HG03565 (cell line): ENCODE results near the gene GRAMD2A.

Experiments
- ATAC-seq: cut with Tn5 transposase; IDR thresholded peaks from one replicate; pipeline ENCODE4 v1.9.1; 2021; ENCODE audit warnings: mild to moderate bottlenecking, moderate library complexity; ENCODE audit not compliant: unreplicated experiment

The GRAMD2A gene

DNA sequence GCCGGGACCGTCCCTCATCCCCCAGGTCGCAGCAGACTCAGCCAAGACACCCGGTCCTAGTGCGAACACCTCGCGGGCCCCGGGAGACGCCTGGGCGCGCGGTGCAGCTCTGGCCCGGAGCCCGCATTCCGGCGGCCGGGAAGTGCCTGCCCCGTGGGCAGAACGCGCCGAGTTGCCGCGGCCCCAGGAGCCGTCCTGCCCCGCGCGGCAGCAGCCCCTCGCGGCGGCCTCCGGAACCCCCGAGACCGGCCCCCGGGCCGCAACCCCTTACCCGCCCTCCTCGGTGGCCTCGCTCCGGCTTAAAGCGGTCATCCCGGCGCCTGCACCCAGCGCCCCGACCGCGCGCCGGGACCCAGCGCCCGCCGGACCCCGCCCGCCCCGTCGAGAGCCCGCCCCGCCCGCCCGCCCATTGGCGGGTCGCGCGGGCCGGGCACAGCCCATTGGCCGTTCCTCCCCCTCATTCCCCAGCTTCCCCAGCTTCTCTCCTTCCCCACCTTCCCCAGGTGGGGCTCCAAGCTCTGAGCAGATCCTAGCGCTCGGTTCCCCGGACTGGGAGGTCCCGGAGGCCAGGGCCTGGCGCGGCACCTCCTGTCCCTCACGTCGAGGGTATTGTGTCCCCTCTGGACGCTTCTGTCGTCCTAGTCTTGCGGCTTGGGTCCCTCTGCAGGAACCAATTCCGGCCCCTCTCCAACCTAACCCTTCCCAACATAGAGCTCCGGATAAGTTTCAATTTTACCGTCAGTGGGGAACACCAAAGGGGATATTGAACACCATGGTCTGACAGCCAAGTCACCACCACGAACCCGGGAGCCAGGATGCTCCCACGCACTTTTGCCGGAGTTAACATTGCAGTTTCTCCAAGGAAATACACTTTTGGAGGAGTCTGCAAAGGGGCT lies at the start of gene GRAMD2A:
Gene GRAMD2A (minus strand): TSS at position 328 of the 896 bp plus-strand sequence.
- ATAC-seq, result no peak

DNA sequence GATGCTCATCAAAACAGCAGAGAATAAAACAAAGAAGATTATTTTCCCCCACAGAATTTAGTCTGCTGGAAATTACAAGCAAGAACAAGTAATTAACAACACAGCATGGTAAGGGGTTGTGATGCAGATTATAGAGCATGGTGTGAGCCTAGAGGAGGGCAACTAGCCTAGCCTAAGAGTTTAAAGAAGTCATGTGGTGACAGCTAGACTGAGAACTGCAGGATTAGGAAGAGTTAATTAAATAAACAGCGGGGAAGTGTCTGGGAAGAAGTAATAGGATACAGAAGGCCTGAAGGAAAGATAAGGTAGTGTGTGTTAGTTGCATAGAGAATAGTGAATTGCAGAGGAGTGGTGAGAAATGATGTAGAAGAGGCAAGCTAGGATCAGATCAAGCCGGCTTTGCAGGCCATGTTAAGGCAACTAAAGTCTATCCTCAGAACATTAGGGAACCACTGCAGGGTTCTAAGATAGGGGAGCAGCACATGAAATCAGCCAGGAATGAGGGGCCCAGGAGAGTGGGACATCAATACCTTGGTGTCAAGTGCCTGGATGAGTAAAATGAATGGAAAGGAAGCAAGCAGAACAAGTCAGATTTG lies 45.3 kb upstream of the GRAMD2A start:
- no peak for ATAC-seq

DNA sequence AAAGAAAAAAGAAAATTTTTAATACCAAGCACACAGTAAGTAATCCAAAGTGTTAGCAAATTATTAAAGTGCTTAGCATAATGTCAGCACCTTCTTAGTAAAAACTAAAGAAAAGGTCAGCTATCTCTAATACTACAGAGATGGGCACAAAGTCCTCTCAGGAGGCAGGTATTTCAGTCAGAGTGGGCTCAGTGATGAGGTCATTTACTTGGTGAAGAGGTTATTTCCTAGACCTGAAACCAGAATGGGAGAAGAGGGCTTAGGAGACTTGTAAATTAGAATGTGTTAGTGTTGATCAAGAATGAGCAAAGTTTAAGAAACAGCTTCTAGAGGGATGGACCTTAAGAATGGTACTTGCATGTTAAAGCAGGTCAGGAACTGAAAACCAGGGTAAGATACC lies 42.1 kb upstream of the GRAMD2A start:
- no peak for ATAC-seq

DNA sequence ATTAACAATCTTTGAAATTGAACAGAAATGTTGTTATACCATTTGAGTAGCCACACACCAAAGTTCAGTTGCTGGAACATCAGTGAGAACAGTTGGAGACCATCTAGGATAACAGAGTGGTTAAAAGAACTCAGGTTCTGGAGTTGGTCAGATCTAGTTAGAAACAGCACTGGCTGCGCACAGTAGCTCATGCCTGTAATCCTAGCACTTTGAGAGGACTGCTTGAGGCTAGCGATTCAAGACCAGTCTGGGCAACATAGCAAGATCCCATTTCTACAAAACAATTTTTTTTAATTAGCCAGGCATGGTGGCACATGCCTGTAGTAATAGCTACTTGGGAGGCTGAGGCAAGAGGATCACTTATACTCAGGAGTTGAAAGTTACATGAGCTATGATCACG lies 41.0 kb upstream of the GRAMD2A start:
- no peak for ATAC-seq

DNA sequence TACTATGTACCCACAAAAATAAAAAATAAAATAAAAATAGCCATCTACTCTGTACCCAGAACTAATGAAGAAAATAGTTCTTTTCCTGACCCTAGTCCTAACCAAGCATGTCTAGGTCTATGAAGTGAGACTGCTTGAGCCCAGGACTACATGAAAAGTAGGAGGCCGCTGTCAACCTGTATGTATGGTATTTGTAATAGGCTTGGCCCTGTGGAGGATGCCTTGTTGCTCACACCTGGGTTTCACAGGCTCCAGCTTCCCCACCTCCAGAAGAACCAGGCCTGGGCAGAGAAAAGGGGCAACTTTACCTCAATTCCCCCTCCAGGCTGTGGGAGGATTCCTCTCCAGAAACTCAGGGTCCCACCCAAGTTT lies 40.3 kb upstream of the GRAMD2A start:
- no peak for ATAC-seq

DNA sequence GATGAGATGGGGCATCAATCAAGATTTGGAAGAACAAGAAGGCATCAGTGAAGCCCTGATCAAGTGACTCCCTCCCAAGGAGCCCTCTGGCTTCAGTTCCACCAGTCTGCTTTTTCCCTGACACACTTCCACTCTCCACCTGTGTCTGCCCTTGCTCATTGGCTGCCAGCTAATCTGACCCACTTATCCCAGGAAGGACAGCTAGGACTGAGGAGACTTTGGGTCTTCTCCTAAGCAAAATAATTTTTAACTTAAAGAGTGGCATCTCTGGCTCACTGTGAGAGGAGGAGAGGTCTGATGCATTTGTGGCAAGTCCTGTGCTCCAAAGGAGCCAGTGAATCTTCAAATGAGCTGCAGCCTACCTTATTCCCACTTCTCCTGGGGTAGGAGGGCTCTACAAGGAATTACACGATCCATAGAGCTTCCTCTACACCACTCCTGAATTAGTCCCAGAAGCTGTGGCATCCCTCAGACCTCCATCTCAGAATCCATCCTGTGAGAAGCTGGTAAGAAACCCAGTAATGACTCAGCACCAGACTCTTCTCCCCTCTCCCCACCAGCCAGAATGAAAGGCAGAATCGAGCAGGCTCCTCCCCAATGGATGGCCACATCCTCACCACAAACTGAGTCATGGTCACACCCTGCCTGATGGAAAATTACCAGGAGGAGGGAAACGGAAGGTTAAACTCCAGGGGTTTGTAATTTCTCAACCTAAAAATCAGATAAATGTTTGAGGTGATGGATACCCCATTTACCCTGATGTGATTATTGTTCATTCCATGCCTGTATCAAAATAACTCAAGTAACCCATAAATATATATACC lies 39.7 kb upstream of the GRAMD2A start:
- ATAC-seq, result no peak

- no peak for ATAC-seq
Measured at GRCh38 chr15:72236381-72237003, 38.9 kb upstream of the GRAMD2A start.

DNA sequence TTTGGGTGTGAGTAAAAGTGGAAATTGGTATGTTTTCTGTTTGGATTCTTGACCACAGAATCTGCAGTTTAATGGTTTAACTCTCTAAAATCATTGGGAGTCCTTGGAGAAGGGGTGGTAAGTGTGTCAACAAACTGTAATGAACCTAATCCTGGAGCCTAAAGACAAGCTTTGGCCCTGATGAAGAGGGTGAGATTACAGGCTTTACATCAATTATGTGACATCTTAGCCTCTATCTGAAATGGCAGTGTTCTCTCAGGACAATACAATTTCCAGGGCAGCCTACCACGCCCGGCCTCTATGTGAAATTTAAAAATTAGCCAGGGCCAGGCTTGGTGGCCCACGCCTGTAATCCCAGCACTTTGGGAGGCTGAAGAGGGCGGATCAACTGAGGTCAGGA lies 37.7 kb upstream of the GRAMD2A start:
- no peak for ATAC-seq

DNA sequence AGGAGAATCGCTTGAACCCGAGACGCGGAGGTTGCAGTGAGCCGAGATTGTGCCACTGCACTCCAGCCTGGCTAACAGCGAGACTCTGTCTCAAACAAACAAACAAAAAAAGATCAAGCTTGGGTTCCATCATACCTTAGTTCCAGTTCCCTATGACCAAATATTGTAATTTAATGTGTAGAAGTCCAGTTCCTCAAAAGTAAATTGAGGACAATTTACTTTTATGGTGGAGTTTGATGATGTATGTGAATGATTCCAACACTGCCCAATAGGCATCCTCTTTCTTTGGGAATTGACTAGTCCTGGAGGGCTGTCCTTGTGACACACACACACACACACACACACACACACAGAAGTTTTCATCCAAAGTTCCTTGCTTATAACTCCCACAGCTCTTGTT lies 36.2 kb upstream of the GRAMD2A start:
- ATAC-seq, result no peak

GRCh38 chr15:72231833-72232478 lies 34.4 kb upstream of the GRAMD2A start:
- ATAC-seq, result no peak

DNA sequence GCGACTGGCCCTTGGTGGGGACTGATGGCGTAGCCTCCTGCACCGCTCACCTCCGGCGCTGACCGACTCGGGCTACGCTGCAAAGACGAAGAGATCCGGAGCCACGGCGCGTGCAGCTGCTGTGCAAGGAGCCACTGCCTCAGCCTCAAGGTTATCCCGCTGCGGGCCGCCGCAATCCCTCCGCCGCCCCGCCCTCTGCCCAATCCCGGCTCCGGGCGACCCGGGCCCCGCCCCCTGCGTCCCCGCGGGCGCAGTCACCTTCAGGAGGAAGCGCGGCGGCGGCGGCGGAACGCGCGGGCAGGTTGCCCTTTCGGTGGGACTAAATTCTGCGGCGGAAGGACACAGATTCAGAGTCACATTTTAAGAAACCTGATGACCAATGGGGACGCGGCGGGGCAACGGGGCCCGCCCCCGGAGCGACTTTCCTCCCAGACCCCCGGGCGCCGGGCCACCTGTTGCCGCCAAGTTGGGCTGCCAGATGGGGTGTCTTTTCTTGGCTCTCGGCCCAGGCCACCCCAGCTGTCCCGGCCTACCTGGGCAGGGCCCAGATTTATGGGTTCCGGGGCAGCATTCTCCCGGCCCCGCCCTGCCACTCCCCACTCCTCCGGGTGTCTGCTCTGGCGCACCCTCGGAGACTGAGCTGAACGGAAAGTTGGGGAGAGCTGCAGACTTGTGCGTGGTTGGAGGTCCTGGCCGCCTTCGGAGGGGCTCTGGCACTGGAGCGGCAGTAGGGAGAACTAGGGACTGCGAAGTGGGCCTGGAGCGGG lies 33.7 kb upstream of the GRAMD2A start, which contains the start of gene PKM:
Gene PKM (minus strand): TSS at position 125 of the 767 bp plus-strand sequence. CDS start 12,093 bp downstream, outside the sequence.
- peak; percentile 27 for ATAC-seq

- no peak for ATAC-seq
Measured at GRCh38 chr15:72230197-72231065, 32.8 kb upstream of the GRAMD2A start.

DNA sequence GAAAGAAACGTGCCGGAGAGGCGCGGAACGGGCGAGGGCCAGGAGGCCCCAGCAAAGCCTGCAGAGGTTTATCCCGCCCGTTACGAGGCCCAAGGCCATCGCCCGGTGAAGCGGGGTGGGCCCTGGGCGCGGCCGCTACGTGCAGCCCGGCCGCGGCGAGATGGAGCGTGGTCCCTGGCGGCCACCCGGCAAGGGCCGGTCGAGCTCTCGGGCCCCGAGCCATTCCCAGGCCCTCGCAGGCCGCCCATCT lies 32.3 kb upstream of the GRAMD2A start:
- ATAC-seq, result no peak

DNA sequence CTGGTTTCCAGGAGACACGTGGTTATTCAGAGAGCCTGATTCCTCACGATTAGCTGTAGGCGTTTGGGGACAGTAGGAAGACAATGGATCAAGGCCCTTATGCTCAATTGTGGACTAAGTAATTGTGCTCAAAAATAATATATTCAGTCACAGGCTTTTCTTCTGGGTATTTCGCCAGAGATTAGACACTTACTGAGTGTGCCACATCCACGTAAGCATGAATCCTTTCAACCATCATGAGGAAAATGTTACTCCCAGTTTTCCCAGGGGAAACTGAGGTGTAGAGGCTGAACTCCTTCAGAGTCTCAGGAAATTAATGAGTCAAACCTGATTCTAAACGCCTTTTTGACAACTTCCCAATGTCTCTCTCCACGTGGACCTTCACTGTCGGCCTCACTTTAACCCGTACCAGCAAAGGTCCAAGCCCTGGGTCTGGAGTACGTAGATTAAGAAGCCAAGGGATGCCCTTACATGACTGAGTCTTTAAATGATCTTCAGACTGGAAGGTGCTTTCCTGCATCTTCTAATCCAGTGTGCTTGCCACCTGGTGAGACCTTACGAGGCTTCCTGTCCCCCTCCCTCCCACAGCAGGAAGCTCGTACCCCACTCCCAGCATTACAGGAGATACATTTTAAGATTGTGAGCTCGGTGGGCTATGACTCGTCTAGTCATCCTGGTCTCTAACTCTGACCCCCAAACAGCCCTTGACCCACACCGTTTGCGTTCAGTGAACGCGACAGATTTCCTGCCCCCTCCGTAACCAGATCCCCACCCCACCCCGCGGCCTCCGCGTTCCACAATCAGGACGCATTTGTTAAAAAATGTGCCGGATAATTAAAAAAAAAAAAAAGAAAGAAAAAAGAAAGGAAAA lies 31.7 kb upstream of the GRAMD2A start:
- no peak for ATAC-seq

GRCh38 chr15:72227720-72228119 lies 30.1 kb upstream of the GRAMD2A start:
- ATAC-seq, result no peak

DNA sequence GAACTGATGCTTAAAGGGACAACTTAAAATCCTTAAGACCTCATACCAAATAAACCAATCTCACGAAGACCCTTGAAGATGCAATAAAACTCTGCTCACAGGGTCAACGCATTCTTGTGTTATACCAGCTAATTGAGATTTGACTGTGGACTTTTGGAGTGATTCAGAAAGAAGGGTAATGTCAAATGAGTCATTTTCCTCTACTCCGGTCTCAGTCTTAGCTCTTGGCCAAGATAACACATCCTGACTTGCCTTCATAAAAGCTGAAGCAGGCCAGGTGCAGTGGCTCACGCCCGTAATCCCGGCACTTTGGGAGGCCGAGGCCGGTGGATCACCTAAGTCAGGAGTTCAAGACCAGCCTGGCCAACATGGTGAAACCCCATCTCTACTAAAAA lies 29.6 kb upstream of the GRAMD2A start:
- ATAC-seq, result no peak

DNA sequence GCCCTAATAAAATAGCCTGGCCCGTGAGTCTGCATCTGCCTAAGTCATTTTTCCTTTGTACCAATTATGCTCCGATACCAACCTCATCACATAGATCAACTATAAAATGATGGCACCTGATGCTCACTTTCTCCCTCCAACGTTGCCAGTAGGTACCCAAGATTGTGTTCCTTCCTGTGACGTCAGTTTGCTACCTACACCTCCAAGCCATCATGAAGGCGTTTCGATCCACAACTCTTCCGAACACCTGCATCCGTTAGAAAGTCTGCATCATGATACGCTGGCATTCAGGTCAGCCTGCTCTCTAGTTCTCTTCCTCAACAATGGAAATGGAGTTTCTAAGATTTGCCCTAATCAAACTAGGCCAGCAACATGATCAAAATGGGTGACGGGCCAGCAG lies 25.7 kb upstream of the GRAMD2A start:
- ATAC-seq, result no peak

DNA sequence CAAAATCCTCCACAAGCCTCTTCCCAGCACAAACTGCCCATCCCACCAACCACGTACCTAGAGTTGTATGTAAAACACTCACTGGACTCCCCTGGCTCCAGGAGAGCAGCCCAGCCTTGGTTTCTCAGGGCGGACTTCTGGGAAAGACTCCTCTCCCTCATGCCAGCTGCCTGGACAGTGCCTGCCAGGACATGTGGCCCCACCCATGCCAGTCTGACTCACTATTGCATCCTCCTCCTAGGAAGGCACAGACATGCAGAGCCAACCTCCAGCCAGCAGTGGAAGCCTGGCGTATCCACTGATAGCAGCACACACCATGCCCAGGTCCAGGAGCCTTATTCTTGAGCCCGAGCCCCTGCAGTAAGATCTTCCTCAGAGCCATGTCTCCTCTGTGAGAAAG lies 24.8 kb upstream of the GRAMD2A start:
- ATAC-seq, result no peak
